Lung (tissue), 12 donors: ENCODE data around the gene SLIT1. TPM values are rescaled to one million over a fixed set of nuclear protein-coding genes. Genes with fewer than 3 reads are reported as not detected.

Experiments used
- ATAC-seq: fragments of 200-7000 bp; cut with Tn5 transposase; one replicate; pipeline ENCODE4 v1.9.1; 2020; ENCODE audit warnings: moderate number of reproducible peaks; ENCODE audit not compliant: insufficient read depth, low FRiP score
- DNase-seq, 3 donors: peaks; one replicate each; pipeline ENCODE4 v3.0.0-alpha.2; 2013 to 2017
- H3K27ac ChIP-seq, 2 donors: one replicate each; pipeline ENCODE4 v1.5.1; 2013; ENCODE audit warnings: mild to moderate bottlenecking in 2 of 2, moderate library complexity in 2 of 2, control low read depth in 1 of 2, inconsistent platforms in 1 of 2, low read depth in 1 of 2, low read length in 1 of 2
- H3K27me3 ChIP-seq, 3 donors: one replicate each; pipeline ENCODE4 v1.5.1; 2013; ENCODE audit warnings: low read length in 2 of 3; ENCODE audit not compliant: control insufficient read depth in 3 of 3, insufficient read depth in 3 of 3
- H3K36me3 ChIP-seq, 4 donors: one replicate each; pipeline ENCODE4 v1.5.1; 2013; ENCODE audit warnings: low read length in 4 of 4, mild to moderate bottlenecking in 1 of 4, moderate library complexity in 1 of 4; ENCODE audit not compliant: control insufficient read depth in 4 of 4, insufficient read depth in 4 of 4
- H3K4me1 ChIP-seq, 5 donors: one replicate each; pipeline ENCODE4 v1.5.1; 2013; ENCODE audit warnings: low read length in 5 of 5, mild to moderate bottlenecking in 2 of 5, moderate library complexity in 1 of 5; ENCODE audit not compliant: control insufficient read depth in 5 of 5, insufficient read depth in 5 of 5
- H3K4me3 ChIP-seq: one replicate; pipeline ENCODE4 v1.5.1; 2013; ENCODE audit warnings: mild to moderate bottlenecking, control low read depth, moderate library complexity
- H3K9ac ChIP-seq, 2 donors: one replicate each; pipeline ENCODE4 v1.5.1; 2013; ENCODE audit warnings: low read length in 2 of 2, control low read depth in 1 of 2; ENCODE audit not compliant: insufficient read depth in 1 of 2
- H3K9me3 ChIP-seq, 4 donors: one replicate each; pipeline ENCODE4 v1.5.1; 2013; ENCODE audit warnings: low read length in 3 of 4, mild to moderate bottlenecking in 1 of 4, moderate library complexity in 1 of 4; ENCODE audit not compliant: control insufficient read depth in 4 of 4, insufficient read depth in 3 of 4
- WGBS, 2 donors: extraction: QIAGEN DNeasy Blood & Tissue Kit; methylation state at CpG; one replicate each; pipeline ENCODE4 v1.1.7; 2013; 5-methylcytosine and 5-hydroxymethylcytosine counted together
- polyA plus RNA-seq, 2 donors: library from polyadenylated mRNA; stranded (reverse); fragments of 200-250 nt; gene quantifications; one replicate each; pipeline ENCODE4 v1.2.1, GENCODE V29; 2013
- total RNA-seq, 2 donors: library from RNA; depleted of rRNA in 1 of 2; stranded (reverse); fragments of >200 nt in 1 of 2; gene quantifications; one replicate each; pipeline ENCODE4 v1.2.1, GENCODE V29; 2014 to 2021
- TF ChIP-seq, protein P1 (sequence below): IDR thresholded peaks from 2 replicates; pipeline ENCODE4 v1.5.1; 2012; ENCODE audit warnings: mild to moderate bottlenecking; ENCODE audit errors: control extremely low read depth, extremely low read depth
- donor health status: control.
- donor health status: control.
- donor health status: Bipolar disorder and iron deficiency.
- donor health status: healthy.
- donor health status: DM: yes; HTN: yes; CAD: no.

SLIT1 gene
- total and polyA plus RNA-seq, 4 donors = 0.39 to 5.6 (median 0.57) TPM

DNA sequence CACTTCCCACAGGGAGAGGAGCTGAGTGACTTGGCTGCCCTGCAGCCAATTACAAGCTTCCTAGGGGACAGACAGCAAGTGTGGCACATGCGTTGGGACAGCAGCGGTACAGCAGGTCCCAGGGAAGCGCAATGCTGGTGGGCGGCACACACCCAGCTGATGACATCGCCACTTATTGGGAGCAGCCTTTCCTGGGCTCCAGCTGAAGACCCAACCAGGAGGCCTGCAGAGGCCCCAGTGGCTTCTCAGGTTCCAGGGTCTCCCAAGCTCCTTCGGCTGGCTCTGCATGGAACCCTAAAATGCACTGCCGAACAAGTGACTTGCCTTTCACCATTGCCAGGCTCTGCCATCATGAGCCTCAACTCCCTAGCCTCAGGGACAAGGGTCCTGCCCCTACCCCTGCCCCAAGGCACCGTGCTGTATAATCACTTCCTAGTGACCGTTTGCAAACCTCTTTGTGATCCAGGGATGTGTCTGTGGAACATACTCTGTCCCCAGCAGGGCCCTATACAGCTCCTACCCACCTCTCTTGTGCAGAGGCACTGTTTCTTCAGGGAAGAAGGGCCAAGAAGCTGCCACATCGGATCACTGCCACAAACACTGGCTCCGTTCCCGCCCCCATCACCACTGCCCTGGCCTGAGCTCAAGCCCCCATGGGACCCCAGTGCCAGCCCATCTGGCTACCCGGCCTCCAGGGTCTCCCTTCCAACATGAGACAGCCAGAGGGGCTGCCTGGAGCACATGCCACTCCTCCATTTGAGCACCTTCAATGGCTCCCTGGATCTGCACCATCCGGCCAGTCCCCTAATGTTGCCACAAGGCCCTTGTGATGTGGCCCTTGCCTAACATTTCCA lies 19.3 kb upstream of the SLIT1 start:
- Histone ChIP-seq H3K27ac (no peak overlapping the region), H3K9ac (no peak overlapping the region), H3K4me3 (no peak overlapping the region), H3K36me3 (no peaks in the 10 kb centered on the region), H3K27me3 (peaks cover 0 to 6% (median 0%) of the 10 kb centered on the region in 3 donors), H3K4me1 (peaks cover 0 to 3% (median 0%) of the 10 kb centered on the region in 5 donors), H3K9me3 (peaks cover 0 to 5% (median 0%) of the 10 kb centered on the region in 4 donors)
- no peak for DNase-seq
- WGBS, 2 donors = 92 to 95% methylated on average over 14 of the region's 14 CpGs
- no peak for ATAC-seq
- TF ChIP-seq, protein P1, sequence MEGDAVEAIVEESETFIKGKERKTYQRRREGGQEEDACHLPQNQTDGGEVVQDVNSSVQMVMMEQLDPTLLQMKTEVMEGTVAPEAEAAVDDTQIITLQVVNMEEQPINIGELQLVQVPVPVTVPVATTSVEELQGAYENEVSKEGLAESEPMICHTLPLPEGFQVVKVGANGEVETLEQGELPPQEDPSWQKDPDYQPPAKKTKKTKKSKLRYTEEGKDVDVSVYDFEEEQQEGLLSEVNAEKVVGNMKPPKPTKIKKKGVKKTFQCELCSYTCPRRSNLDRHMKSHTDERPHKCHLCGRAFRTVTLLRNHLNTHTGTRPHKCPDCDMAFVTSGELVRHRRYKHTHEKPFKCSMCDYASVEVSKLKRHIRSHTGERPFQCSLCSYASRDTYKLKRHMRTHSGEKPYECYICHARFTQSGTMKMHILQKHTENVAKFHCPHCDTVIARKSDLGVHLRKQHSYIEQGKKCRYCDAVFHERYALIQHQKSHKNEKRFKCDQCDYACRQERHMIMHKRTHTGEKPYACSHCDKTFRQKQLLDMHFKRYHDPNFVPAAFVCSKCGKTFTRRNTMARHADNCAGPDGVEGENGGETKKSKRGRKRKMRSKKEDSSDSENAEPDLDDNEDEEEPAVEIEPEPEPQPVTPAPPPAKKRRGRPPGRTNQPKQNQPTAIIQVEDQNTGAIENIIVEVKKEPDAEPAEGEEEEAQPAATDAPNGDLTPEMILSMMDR = no peak

DNA sequence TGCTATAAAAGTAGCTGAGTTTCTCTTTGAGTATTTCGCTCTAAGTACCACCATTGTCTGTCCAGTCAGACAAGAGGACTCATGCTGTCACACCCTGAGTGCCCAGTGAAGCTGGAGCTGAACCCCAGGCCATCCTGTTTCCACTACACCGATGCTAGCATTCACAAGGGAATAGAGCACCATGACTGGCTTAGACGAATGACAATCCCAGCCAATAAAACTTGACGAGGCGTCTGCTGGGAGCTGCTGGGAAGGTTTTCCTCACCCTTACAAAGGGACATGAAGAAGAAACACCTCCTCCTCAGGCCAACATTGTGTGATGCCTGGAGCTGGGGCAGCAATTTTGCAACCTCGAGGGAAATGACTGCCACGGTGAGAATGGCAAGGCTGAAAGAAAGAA lies 17.5 kb upstream of the SLIT1 start:
- H3K27ac ChIP-seq = no peak overlapping the region
- H3K27me3 ChIP-seq = peaks cover 0 to 16% (median 0%) of the 10 kb centered on the region in 3 donors
- peaks cover 0 to 4% (median 0%) of the 10 kb centered on the region in 5 donors for H3K4me1 ChIP-seq
- H3K36me3 ChIP-seq = no peaks in the 10 kb centered on the region
- no peak for ATAC-seq
- TF ChIP-seq, protein P1 = no peak
- 91 to 94% methylated on average over 7 of the region's 7 CpGs for WGBS, 2 donors
- H3K9ac ChIP-seq = no peak overlapping the region
- peaks cover 0 to 5% (median 0%) of the 10 kb centered on the region in 4 donors for H3K9me3 ChIP-seq
- DNase-seq = no peak
- no peak overlapping the region for H3K4me3 ChIP-seq

DNA sequence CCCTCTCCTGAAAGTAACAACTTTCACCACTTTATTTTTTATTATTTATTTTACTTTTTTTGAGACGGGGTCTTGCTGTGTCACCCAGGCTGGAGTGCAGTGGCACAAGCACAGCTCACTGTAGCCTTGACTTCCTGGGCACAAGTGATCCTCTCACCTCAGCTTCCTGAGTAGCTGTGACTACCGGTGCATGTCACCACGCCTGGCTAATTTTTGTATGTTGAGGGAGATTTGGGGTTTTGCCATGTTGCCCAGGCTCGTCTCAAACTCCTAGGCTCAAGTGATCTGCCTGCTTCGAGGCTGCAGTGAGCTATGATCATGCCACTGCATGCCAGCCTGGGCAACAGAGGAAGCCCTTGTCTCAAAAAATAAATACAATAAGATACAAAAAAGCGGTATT lies 14.9 kb upstream of the SLIT1 start:
- no peaks in the 10 kb centered on the region for H3K36me3 ChIP-seq
- peaks cover 0 to 5% (median 0%) of the 10 kb centered on the region in 4 donors for H3K9me3 ChIP-seq
- no peak overlapping the region for H3K4me3 ChIP-seq
- TF ChIP-seq, protein P1 = no peak
- H3K9ac ChIP-seq = no peak overlapping the region
- H3K4me1 ChIP-seq = peaks cover 0 to 6% (median 4%) of the 10 kb centered on the region in 5 donors
- no peak for DNase-seq
- H3K27me3 ChIP-seq = peaks cover 0 to 30% (median 10%) of the 10 kb centered on the region in 3 donors
- H3K27ac ChIP-seq = no peak overlapping the region
- 44 to 60% methylated on average over 6 of the region's 6 CpGs for WGBS, 2 donors
- no peak for ATAC-seq
